Measurements from ENCODE around the gene TRAP1.

The TRAP1 gene

GRCh38 chr16:3759736-3760135 lies 42.4 kb upstream of the TRAP1 start:
- TF ChIP-seq CTCF (IDR thresholded peaks at IDR 0.05; ENCODE audit: insufficient read depth, missing control alignments), result no peak
- DNase-seq (ENCODE audit: insufficient read length, low spot score) (no peak), FAIRE-seq (no peak)

GRCh38 chr16:3756113-3756512 lies 38.8 kb upstream of the TRAP1 start:
- TF ChIP-seq CTCF (IDR thresholded peaks at IDR 0.05; ENCODE audit: insufficient read depth, missing control alignments), result no peak

GRCh38 chr16:3755249-3755648 lies 37.9 kb upstream of the TRAP1 start:
- FAIRE-seq (no peak), DNase-seq (ENCODE audit: insufficient read length, low spot score) (no peak)
- TF ChIP-seq CTCF (IDR thresholded peaks at IDR 0.05; ENCODE audit: insufficient read depth, missing control alignments), result no peak

More at GRCh38 chr16:3756113-3756512, 38.8 kb upstream of the TRAP1 start:
- DNase-seq (ENCODE audit: insufficient read length, low spot score), result no peak
- no peak for FAIRE-seq

GRCh38 chr16:3754772-3755171 lies 37.4 kb upstream of the TRAP1 start:
- DNase-seq (ENCODE audit: insufficient read length, low spot score), result no peak
- no peak for TF ChIP-seq CTCF (IDR thresholded peaks at IDR 0.05; ENCODE audit: insufficient read depth, missing control alignments)
- no peak for FAIRE-seq

- no peak for TF ChIP-seq CTCF (IDR thresholded peaks at IDR 0.05; ENCODE audit: insufficient read depth, missing control alignments)
- DNase-seq (ENCODE audit: insufficient read length, low spot score) (no peak), FAIRE-seq (no peak)
Observed at GRCh38 chr16:3754081-3754703, 36.9 kb upstream of the TRAP1 start.

GRCh38 chr16:3752984-3753383 lies 35.7 kb upstream of the TRAP1 start:
- FAIRE-seq (no peak), DNase-seq (ENCODE audit: insufficient read length, low spot score) (no peak)

More at GRCh38 chr16:3752984-3753383, 35.7 kb upstream of the TRAP1 start:
- TF ChIP-seq CTCF (IDR thresholded peaks at IDR 0.05; ENCODE audit: insufficient read depth, missing control alignments), result no peak
